CD4-positive, alpha-beta T cell treated with Interleukin-4 for 1 hour (primary cell): ENCODE data around the gene C2CD4C.

ENCODE experiments used
- DNase-seq, 2 donors: peaks; one replicate each; pipeline ENCODE4 v3.0.0-alpha.2; 2020 to 2022

The C2CD4C gene

GRCh38 chr19:379796-380195, 29.2 kb downstream of the C2CD4C start:
- no peak for DNase-seq

GRCh38 chr19:378706-379105, 30.2 kb downstream of the C2CD4C start:
- DNase-seq: no peak

- no peak for DNase-seq
Measured at GRCh38 chr19:377801-378581, 31.0 kb downstream of the C2CD4C start.

GRCh38 chr19:376111-376470, 32.9 kb downstream of the C2CD4C start:
- no peak for DNase-seq

GRCh38 chr19:375395-376110, 33.4 kb downstream of the C2CD4C start:
- DNase-seq: no peak

GRCh38 chr19:374886-375235, 34.1 kb downstream of the C2CD4C start:
- no peak for DNase-seq

GRCh38 chr19:374183-374885, 34.6 kb downstream of the C2CD4C start:
- no peak for DNase-seq

GRCh38 chr19:373391-374182, 35.4 kb downstream of the C2CD4C start:
- no peak for DNase-seq

GRCh38 chr19:372306-372890, 36.5 kb downstream of the C2CD4C start:
- no peak for DNase-seq

- no peak for DNase-seq
Measured at GRCh38 chr19:371501-372168, 37.3 kb downstream of the C2CD4C start.

GRCh38 chr19:370641-371330, 38.2 kb downstream of the C2CD4C start:
- no peak for DNase-seq

- no peak for DNase-seq
Measured at GRCh38 chr19:369876-370275, 39.1 kb downstream of the C2CD4C start.

- DNase-seq: no peak
Measured at GRCh38 chr19:369256-369655, 39.7 kb downstream of the C2CD4C start.

GRCh38 chr19:368630-369024, 40.3 kb downstream of the C2CD4C start:
- no peak for DNase-seq

- no peak for DNase-seq
Measured at GRCh38 chr19:367963-368629, 40.9 kb downstream of the C2CD4C start.

- DNase-seq: no peak
Measured at GRCh38 chr19:367561-367960, 41.4 kb downstream of the C2CD4C start.

GRCh38 chr19:366951-367350, 42.0 kb downstream of the C2CD4C start:
- no peak for DNase-seq

GRCh38 chr19:366205-366783, 42.7 kb downstream of the C2CD4C start:
- DNase-seq: no peak

- DNase-seq: no peak
Measured at GRCh38 chr19:364496-365287, 44.3 kb downstream of the C2CD4C start.

- DNase-seq: no peak
Measured at GRCh38 chr19:362683-363082, 46.3 kb downstream of the C2CD4C start.
